Measurements from ENCODE around the gene SLC7A14.

The SLC7A14 gene

GRCh38 chr3:170534227-170534626, 51.6 kb downstream of the SLC7A14 start:
- DNase-seq (ENCODE audit: low read depth), result no peak

- no peak for DNase-seq (ENCODE audit: low read depth)
These were observed 53.3 kb downstream of the SLC7A14 start for GRCh38 chr3:170532573-170532972.

GRCh38 chr3:170531657-170532335, 54.1 kb downstream of the SLC7A14 start:
- no peak for DNase-seq (ENCODE audit: low read depth)

GRCh38 chr3:170531054-170531453, 54.8 kb downstream of the SLC7A14 start:
- DNase-seq (ENCODE audit: low read depth), result no peak

GRCh38 chr3:170529912-170530311, 56.0 kb downstream of the SLC7A14 start:
- DNase-seq (ENCODE audit: low read depth), result no peak

GRCh38 chr3:170529346-170529745, 56.5 kb downstream of the SLC7A14 start:
- DNase-seq (ENCODE audit: low read depth), result no peak

- DNase-seq (ENCODE audit: low read depth), result no peak
These were observed 57.1 kb downstream of the SLC7A14 start for GRCh38 chr3:170528726-170529125.

- DNase-seq (ENCODE audit: low read depth), result no peak
These were observed 61.8 kb downstream of the SLC7A14 start for GRCh38 chr3:170524073-170524472.

- DNase-seq (ENCODE audit: low read depth), result no peak
These were observed 62.6 kb downstream of the SLC7A14 start for GRCh38 chr3:170523248-170523647.

GRCh38 chr3:170522201-170522600, 63.7 kb downstream of the SLC7A14 start:
- no peak for DNase-seq (ENCODE audit: low read depth)

- no peak for DNase-seq (ENCODE audit: low read depth)
These were observed 64.9 kb downstream of the SLC7A14 start for GRCh38 chr3:170520996-170521395.

GRCh38 chr3:170517242-170517945, 68.5 kb downstream of the SLC7A14 start:
- no peak for DNase-seq (ENCODE audit: low read depth)

- DNase-seq (ENCODE audit: low read depth), result no peak
These were observed 72.2 kb downstream of the SLC7A14 start for GRCh38 chr3:170513642-170514041.

- no peak for DNase-seq (ENCODE audit: low read depth)
These were observed 74.5 kb downstream of the SLC7A14 start for GRCh38 chr3:170511371-170511770.

- DNase-seq (ENCODE audit: low read depth), result no peak
These were observed 77.0 kb downstream of the SLC7A14 start for GRCh38 chr3:170508839-170509238.

GRCh38 chr3:170508291-170508690, 77.6 kb downstream of the SLC7A14 start:
- no peak for DNase-seq (ENCODE audit: low read depth)

- DNase-seq (ENCODE audit: low read depth), result no peak
These were observed 78.8 kb downstream of the SLC7A14 start for GRCh38 chr3:170507063-170507462.

GRCh38 chr3:170506556-170506955, 79.3 kb downstream of the SLC7A14 start:
- no peak for DNase-seq (ENCODE audit: low read depth)

GRCh38 chr3:170502297-170502696, 83.6 kb downstream of the SLC7A14 start:
- no peak for DNase-seq (ENCODE audit: low read depth)

GRCh38 chr3:170500995-170501394, 84.9 kb downstream of the SLC7A14 start:
- no peak for DNase-seq (ENCODE audit: low read depth)

- DNase-seq (ENCODE audit: low read depth), result no peak
These were observed 85.4 kb downstream of the SLC7A14 start for GRCh38 chr3:170500462-170500861.

GRCh38 chr3:170499562-170500156, 86.2 kb downstream of the SLC7A14 start:
- no peak for DNase-seq (ENCODE audit: low read depth)
